HEK293 (cell line): ENCODE measurements around the gene ANKFN1.

Experiments
- CTCF ChIA-PET: fragments of 350-600 bp; formaldehyde crosslinking; extraction: SDS; loops from one replicate; lab custom pipeline; 2021; ENCODE audit warnings: antibody characterized with exemption; lab: Yijun Ruan, JAX
- POLR2A ChIA-PET: fragments of 300-600 bp; formaldehyde crosslinking; extraction: SDS; loops from one replicate; lab custom pipeline; 2020; ENCODE audit warnings: antibody characterized with exemption, inconsistent platforms; lab: Yijun Ruan, JAX
- H3K27ac ChIP-seq: fragments of 200-500 bp; sonication (Bioruptor generic); 2 replicates; pipeline ENCODE4 v1.5.1; 2014; ENCODE audit warnings: low read depth, low read length, control low read depth, inconsistent platforms; ENCODE audit errors: extremely low read depth
- H3K36me3 ChIP-seq, 2 experiments: fragments of 200-500 bp in 1 of 2; sonication (Bioruptor generic) in 1 of 2; 1 replicate in 1 of 2; 2 replicates in 1 of 2; pipeline ENCODE4 v1.5.1; 2014 to 2017; ENCODE audit warnings: inconsistent platforms in 2 of 2, low read length in 2 of 2; ENCODE audit not compliant: control insufficient read depth in 2 of 2, insufficient read depth in 1 of 2
- H3K4me1 ChIP-seq: fragments of 200-500 bp; sonication (Bioruptor generic); 2 replicates; pipeline ENCODE4 v1.5.1; 2014; ENCODE audit warnings: mild to moderate bottlenecking, low read length, inconsistent platforms; ENCODE audit not compliant: control insufficient read depth, insufficient read depth
- H3K4me3 ChIP-seq: 2 replicates; pipeline ENCODE4 v1.5.1; 2011; ENCODE audit warnings: low read depth, mild to moderate bottlenecking, control low read depth, low read length, moderate library complexity
- H3K9me3 ChIP-seq: fragments of 200-500 bp; sonication (Bioruptor generic); 2 replicates; pipeline ENCODE4 v1.5.1; 2014; ENCODE audit warnings: low read depth, low read length, inconsistent platforms; ENCODE audit not compliant: control insufficient read depth, insufficient read depth
- GLIS1 ChIP-seq: fragments of 450-650 bp; formaldehyde crosslinking; IDR thresholded peaks from 2 replicates; pipeline ENCODE4 v1.5.1; 2016; ENCODE audit warnings: missing biosample characterization, missing genetic modification characterization
- WT1 ChIP-seq: fragments of 450-650 bp; formaldehyde crosslinking; IDR thresholded peaks from 2 replicates; pipeline ENCODE4 v1.5.1; 2016; ENCODE audit warnings: missing biosample characterization, missing genetic modification characterization
- ZBTB21 ChIP-seq: fragments of 450-650 bp; formaldehyde crosslinking; IDR thresholded peaks from 2 replicates; pipeline ENCODE4 v1.5.1; 2017; ENCODE audit warnings: missing biosample characterization, missing genetic modification characterization
- ZNF133 ChIP-seq: fragments of 450-650 bp; formaldehyde crosslinking; IDR thresholded peaks from 2 replicates; pipeline ENCODE4 v1.5.1; 2016; ENCODE audit warnings: missing biosample characterization, missing genetic modification characterization
- ZNF174 ChIP-seq: fragments of 450-650 bp; formaldehyde crosslinking; IDR thresholded peaks from 2 replicates; pipeline ENCODE4 v1.5.0; 2017; ENCODE audit warnings: missing biosample characterization, mild to moderate bottlenecking, missing genetic modification characterization
- ZNF311 ChIP-seq: fragments of 450-650 bp; formaldehyde crosslinking; IDR thresholded peaks from 2 replicates; pipeline ENCODE4 v1.5.1; 2017; ENCODE audit warnings: missing biosample characterization, missing genetic modification characterization, borderline replicate concordance
- ZNF596 ChIP-seq: fragments of 450-650 bp; IDR thresholded peaks from 2 replicates; pipeline ENCODE4 v1.5.0; 2018; ENCODE audit warnings: missing biosample characterization, mild to moderate bottlenecking, missing genetic modification characterization, moderate library complexity
- TF ChIP-seq, protein P1 (sequence below): sonication (generic); formaldehyde crosslinking; IDR thresholded peaks from 2 replicates; pipeline ENCODE4 v1.8.1; 2022; ENCODE audit warnings: mild to moderate bottlenecking, moderate library complexity, missing genetic modification reagents
- TF ChIP-seq, protein P2 (sequence below): fragments of 450-650 bp; formaldehyde crosslinking; conservative IDR thresholded peaks from 2 replicates; pipeline ENCODE4 v1.5.1; 2016; ENCODE audit warnings: low read depth, missing biosample characterization, missing genetic modification characterization
- TF ChIP-seq, protein P3 (sequence below): fragments of 450-650 bp; formaldehyde crosslinking; IDR thresholded peaks from 2 replicates; pipeline ENCODE4 v1.5.1; 2016; ENCODE audit warnings: missing biosample characterization, missing genetic modification characterization, low read depth
- TF ChIP-seq, protein P4 (sequence below): fragments of 450-650 bp; formaldehyde crosslinking; IDR thresholded peaks from 2 replicates; pipeline ENCODE4 v1.5.1; 2017; ENCODE audit warnings: missing biosample characterization, missing genetic modification characterization

The ANKFN1 gene, protein sequence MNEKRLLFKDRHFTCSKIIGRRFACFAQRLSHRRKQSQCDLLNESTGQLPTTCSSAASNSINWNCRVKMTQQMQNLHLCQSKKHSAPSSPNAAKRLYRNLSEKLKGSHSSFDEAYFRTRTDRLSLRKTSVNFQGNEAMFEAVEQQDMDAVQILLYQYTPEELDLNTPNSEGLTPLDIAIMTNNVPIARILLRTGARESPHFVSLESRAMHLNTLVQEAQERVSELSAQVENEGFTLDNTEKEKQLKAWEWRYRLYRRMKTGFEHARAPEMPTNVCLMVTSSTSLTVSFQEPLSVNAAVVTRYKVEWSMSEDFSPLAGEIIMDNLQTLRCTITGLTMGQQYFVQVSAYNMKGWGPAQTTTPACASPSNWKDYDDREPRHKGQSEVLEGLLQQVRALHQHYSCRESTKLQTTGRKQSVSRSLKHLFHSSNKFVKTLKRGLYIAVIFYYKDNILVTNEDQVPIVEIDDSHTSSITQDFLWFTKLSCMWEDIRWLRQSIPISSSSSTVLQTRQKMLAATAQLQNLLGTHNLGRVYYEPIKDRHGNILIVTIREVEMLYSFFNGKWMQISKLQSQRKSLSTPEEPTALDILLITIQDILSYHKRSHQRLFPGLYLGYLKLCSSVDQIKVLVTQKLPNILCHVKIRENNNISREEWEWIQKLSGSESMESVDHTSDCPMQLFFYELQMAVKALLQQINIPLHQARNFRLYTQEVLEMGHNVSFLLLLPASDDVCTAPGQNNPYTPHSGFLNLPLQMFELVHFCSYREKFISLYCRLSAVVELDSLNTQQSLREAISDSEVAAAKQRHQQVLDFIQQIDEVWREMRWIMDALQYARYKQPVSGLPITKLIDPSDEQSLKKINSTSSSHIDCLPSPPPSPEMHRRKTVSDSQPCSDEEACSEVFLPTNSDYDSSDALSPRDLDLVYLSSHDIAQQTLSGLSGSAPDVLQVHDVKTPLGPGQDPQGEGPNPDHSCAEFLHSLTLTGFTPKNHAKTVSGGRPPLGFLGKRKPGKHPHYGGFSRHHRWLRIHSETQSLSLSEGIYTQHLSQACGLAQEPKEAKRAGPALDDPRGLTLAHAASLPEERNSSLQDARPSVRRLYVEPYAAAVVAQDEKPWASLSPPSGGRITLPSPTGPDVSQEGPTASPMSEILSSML

DNA sequence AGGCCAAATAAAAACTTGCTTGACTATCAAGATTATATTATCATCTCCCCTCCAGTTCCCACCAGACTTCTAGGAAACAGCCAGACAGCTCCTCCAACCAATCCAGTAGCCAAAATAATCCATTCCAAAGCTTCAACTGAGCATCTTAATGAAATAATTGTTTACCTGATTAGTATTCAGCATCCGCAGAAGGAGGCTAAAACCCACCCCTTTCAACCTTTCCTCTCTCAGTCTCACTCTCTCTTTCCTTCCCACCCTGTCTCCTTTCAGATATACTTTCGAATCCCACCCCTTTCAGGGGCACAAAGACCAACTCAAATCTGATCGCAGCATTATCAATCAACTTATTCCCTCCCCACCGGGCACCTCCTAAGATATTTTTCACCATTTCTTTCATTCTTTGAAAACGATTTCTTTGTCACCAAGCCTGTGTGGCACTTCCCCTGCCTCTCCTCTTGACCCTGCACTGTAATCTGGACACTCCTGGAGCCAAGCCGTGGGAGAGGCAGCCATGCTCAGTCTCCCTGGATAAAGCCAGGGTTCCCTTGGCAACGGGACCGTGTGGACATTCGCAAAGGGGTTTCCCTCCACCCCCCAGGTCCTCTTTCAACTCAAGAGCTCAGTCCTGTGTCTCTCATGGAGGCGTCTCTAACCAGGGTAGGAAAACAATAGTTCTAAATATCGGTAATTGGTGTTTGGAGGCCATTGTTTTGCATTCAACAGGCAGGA lies at the start of gene ANKFN1:
TSS of gene ANKFN1 (plus strand) at position 602 of the 729 bp plus-strand sequence. CDS start 59,193 bp downstream, outside the sequence.
- CTCF ChIA-PET: no interaction called here
- TF ChIP-seq WT1: no peak
- peak; percentile 31; the same call in 1 of the 2 replicates for TF ChIP-seq GLIS1 (tag by site-specific recombination)
- TF ChIP-seq, all 188 proteins: peak for 1
- no peaks in the 10 kb centered on the region for H3K36me3 ChIP-seq
- H3K4me3 ChIP-seq: no peak within 1 kb of the TSS
- no peaks in the 10 kb centered on the region for H3K4me1 ChIP-seq
- no peak within 1 kb of the TSS for H3K27ac ChIP-seq
- no peaks in the 10 kb centered on the region for H3K9me3 ChIP-seq
- POLR2A ChIA-PET: no interaction called here

DNA sequence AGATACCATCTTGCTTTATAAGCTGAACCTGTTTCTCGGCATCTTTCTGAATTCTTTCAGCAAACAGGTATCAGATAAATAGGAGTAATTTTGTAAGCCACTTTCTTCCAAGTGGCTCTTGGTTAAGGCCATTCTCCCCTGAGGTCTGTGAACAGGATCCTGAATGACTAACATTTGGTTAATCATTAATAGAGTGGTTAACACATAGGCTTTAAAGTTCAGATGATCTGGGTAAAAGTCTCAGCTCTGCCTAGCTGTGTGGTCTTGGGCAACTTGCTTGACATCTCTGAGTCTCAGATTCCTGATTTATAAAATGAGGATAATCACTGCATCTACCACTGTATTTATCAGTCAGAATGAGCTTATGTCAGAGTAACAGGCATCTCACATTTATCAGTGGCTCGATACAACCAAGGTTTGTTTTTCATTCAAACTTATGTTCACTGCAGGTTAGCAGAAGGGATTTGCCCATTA lies 44.4 kb upstream of the ANKFN1 start:
- no peak overlapping the region for H3K4me3 ChIP-seq
- H3K36me3 ChIP-seq: no peaks in the 10 kb centered on the region
- POLR2A ChIA-PET: no interaction called here
- H3K27ac ChIP-seq: no peak overlapping the region
- H3K9me3 ChIP-seq: no peaks in the 10 kb centered on the region
- CTCF ChIA-PET: interaction anchor here (0.6 kb wide), 1 partner anchor 227 kb away, joined by 3 read pairs; no protein-coding TSS in a partner anchor
- TF ChIP-seq, protein P1, sequence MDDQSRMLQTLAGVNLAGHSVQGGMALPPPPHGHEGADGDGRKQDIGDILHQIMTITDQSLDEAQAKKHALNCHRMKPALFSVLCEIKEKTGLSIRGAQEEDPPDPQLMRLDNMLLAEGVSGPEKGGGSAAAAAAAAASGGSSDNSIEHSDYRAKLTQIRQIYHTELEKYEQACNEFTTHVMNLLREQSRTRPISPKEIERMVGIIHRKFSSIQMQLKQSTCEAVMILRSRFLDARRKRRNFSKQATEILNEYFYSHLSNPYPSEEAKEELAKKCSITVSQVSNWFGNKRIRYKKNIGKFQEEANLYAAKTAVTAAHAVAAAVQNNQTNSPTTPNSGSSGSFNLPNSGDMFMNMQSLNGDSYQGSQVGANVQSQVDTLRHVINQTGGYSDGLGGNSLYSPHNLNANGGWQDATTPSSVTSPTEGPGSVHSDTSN (CRISPR knock-in tag): no peak
- no peak for TF ChIP-seq ZNF596
- TF ChIP-seq ZNF133 (tag by site-specific recombination): no peak
- no peak for TF ChIP-seq ZBTB21
- no peak for TF ChIP-seq ZNF174 (tag by site-specific recombination)
- 0 out of 2 replicates have a peak, but pooled peaks cover 2% of the 10 kb centered on the region for H3K4me1 ChIP-seq

DNA sequence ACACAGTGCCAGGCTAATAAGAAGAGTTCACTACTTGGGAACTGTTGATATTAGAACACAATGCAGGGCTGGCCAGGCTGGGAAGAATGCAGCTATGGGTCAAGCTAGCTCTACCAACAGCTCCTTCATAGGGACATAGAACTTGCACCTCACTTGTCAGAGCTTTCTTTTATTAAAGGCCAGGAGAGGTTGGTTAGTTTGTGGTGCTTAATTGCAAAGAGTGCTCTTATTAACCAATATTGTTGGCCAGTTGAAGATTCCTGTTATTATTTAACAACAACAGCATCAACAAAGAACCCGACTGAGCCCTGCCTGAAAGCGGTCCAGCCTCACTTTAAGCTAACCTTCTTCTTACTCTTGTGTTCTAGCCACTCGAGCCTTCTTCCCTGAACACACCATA lies 43.4 kb upstream of the ANKFN1 start:
- POLR2A ChIA-PET: no interaction called here
- no peaks in the 10 kb centered on the region for H3K36me3 ChIP-seq
- no peak overlapping the region for H3K27ac ChIP-seq
- H3K4me3 ChIP-seq: no peak overlapping the region
- CTCF ChIA-PET: no interaction called here
- no peaks in the 10 kb centered on the region for H3K9me3 ChIP-seq
- 0 out of 2 replicates have a peak, but pooled peaks cover 2% of the 10 kb centered on the region for H3K4me1 ChIP-seq
- TF ChIP-seq ZNF311 (tag by site-specific recombination) (no peak), ZNF174 (tag by site-specific recombination) (no peak)
- TF ChIP-seq, protein P2, sequence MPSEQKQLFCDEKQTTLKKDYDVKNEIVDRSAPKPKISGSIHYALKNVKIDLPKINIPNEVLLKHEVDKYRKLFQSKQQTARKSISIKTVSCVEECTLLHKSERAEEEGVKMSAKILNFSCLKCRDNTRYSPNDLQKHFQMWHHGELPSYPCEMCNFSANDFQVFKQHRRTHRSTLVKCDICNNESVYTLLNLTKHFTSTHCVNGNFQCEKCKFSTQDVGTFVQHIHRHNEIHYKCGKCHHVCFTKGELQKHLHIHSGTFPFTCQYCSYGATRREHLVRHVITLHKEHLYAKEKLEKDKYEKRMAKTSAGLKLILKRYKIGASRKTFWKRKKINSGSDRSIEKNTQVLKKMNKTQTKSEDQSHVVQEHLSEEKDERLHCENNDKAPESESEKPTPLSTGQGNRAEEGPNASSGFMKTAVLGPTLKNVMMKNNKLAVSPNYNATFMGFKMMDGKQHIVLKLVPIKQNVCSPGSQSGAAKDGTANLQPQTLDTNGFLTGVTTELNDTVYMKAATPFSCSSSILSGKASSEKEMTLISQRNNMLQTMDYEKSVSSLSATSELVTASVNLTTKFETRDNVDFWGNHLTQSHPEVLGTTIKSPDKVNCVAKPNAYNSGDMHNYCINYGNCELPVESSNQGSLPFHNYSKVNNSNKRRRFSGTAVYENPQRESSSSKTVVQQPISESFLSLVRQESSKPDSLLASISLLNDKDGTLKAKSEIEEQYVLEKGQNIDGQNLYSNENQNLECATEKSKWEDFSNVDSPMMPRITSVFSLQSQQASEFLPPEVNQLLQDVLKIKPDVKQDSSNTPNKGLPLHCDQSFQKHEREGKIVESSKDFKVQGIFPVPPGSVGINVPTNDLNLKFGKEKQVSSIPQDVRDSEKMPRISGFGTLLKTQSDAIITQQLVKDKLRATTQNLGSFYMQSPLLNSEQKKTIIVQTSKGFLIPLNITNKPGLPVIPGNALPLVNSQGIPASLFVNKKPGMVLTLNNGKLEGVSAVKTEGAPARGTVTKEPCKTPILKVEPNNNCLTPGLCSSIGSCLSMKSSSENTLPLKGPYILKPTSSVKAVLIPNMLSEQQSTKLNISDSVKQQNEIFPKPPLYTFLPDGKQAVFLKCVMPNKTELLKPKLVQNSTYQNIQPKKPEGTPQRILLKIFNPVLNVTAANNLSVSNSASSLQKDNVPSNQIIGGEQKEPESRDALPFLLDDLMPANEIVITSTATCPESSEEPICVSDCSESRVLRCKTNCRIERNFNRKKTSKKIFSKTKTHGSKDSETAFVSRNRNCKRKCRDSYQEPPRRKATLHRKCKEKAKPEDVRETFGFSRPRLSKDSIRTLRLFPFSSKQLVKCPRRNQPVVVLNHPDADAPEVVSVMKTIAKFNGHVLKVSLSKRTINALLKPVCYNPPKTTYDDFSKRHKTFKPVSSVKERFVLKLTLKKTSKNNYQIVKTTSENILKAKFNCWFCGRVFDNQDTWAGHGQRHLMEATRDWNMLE (tag by site-specific recombination): no peak
- TF ChIP-seq, protein P3, sequence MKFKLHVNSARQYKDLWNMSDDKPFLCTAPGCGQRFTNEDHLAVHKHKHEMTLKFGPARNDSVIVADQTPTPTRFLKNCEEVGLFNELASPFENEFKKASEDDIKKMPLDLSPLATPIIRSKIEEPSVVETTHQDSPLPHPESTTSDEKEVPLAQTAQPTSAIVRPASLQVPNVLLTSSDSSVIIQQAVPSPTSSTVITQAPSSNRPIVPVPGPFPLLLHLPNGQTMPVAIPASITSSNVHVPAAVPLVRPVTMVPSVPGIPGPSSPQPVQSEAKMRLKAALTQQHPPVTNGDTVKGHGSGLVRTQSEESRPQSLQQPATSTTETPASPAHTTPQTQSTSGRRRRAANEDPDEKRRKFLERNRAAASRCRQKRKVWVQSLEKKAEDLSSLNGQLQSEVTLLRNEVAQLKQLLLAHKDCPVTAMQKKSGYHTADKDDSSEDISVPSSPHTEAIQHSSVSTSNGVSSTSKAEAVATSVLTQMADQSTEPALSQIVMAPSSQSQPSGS (tag by site-specific recombination): no peak
- TF ChIP-seq, protein P4, sequence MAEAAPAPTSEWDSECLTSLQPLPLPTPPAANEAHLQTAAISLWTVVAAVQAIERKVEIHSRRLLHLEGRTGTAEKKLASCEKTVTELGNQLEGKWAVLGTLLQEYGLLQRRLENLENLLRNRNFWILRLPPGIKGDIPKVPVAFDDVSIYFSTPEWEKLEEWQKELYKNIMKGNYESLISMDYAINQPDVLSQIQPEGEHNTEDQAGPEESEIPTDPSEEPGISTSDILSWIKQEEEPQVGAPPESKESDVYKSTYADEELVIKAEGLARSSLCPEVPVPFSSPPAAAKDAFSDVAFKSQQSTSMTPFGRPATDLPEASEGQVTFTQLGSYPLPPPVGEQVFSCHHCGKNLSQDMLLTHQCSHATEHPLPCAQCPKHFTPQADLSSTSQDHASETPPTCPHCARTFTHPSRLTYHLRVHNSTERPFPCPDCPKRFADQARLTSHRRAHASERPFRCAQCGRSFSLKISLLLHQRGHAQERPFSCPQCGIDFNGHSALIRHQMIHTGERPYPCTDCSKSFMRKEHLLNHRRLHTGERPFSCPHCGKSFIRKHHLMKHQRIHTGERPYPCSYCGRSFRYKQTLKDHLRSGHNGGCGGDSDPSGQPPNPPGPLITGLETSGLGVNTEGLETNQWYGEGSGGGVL (tag by site-specific recombination): no peak
